Stimulated activated CD4-positive, alpha-beta T cell treated with anti-CD3 and anti-CD28 coated beads, Interleukin-15, amount 100 ng/mL, for 24 hours (primary cell): ENCODE results near the gene SRCIN1.
A peak's percentile ranks its signal among the peaks of the same experiment; 100 is the strongest.
"Not testable (repeated sequence)": the region's sequence is repeated elsewhere in the genome, so short reads cannot be mapped to it uniquely, and the experiment has no call there.

ENCODE experiments used
- DNase-seq: peaks from one replicate; pipeline ENCODE4 v3.0.0-alpha.2; 2020

SRCIN1 gene, protein sequence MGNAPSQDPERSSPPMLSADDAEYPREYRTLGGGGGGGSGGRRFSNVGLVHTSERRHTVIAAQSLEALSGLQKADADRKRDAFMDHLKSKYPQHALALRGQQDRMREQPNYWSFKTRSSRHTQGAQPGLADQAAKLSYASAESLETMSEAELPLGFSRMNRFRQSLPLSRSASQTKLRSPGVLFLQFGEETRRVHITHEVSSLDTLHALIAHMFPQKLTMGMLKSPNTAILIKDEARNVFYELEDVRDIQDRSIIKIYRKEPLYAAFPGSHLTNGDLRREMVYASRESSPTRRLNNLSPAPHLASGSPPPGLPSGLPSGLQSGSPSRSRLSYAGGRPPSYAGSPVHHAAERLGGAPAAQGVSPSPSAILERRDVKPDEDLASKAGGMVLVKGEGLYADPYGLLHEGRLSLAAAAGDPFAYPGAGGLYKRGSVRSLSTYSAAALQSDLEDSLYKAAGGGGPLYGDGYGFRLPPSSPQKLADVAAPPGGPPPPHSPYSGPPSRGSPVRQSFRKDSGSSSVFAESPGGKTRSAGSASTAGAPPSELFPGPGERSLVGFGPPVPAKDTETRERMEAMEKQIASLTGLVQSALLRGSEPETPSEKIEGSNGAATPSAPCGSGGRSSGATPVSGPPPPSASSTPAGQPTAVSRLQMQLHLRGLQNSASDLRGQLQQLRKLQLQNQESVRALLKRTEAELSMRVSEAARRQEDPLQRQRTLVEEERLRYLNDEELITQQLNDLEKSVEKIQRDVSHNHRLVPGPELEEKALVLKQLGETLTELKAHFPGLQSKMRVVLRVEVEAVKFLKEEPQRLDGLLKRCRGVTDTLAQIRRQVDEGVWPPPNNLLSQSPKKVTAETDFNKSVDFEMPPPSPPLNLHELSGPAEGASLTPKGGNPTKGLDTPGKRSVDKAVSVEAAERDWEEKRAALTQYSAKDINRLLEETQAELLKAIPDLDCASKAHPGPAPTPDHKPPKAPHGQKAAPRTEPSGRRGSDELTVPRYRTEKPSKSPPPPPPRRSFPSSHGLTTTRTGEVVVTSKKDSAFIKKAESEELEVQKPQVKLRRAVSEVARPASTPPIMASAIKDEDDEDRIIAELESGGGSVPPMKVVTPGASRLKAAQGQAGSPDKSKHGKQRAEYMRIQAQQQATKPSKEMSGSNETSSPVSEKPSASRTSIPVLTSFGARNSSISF

DNA sequence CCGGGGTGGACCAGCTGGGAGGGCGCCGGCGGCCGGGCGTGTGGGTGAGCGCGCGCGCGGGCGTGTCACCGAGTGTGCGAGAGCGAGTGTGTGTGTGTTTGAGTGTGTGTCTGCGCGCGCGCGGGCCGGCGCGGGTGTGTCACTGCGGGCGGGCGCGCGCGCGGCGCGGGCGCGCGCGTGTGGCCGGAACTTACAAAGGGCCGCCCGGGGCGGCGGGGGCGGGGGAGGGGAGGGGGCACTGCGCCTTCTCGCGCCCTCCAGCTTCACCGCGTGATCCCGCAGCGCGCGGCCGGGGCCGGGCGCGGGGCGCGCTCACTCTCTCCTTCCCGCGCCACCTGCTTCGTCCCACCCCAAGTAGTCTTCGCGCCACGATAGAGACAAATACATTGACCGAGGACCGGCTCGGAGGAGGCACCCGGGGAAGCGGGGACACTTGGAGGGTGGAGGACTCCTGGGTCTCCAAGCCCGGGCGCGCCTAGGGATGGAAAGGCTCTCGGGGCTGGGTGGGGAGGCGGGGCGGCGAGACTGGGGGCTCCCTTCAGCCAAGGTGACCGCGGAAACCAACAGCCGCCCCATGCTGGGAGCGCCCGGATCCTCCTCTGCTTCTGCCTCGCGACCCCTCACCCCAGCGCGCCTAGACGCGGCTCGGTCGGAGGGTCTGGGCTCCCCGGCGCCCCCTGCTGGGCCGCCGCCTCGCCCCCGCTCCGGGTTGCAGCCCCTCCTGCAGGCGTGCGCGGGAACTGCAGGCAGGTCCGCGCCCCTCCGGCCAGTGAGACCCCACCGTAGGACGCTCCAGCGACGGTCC is at the start of gene SRCIN1:
TSS of gene SRCIN1 (minus strand) at position 112 of the 805 bp plus-strand sequence. CDS start 247 bp downstream, outside the sequence.
- DNase-seq = peak; percentile 72

DNA sequence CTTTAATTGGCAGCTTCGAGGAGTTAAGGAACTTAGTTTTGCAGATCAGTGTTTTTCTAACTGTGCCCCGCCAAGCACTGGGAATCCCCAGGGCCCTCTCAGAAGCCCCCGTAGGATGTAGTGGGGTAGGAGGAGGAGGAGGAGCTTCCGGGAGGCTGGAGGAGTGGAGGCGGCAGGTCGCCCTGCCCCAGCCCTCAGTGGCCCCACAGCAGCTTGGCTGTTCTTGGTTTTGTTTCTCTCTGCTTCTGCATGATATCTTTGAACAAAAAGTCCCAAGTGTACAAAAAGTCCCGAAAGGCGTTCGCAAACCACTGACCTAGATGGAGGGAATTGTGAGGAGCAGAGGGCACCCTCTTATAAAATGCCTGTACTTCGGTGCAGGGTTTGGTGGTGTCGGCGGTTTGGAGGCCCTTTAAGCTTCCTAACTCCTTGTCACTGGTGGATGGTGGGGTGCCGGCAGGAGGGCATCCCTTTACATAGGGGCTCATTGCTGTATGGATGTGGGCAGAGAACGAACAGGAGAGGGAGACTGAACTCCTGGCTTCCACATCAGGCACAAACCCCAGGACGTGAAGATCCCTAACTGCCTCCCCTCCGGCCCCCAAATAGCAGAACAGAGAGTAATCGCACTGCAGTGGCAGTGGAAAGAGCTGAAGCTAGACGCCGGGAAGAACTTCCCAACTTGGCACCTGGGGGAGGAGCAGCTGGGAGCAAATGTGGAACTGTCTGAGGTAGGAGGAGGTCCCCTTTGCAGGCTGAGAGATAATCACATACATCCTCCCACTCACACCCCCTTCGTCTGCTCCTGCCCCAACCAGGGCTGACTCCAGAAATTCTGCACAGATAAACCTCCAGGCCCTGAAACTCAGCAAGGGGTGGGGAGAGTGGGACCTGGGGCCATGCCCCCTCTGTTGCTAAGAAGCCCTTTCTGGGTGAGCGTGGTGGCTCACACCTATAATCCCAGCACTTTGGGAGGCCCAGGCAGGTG is 49.0 kb upstream of the SRCIN1 start:
- DNase-seq = no peak

DNA sequence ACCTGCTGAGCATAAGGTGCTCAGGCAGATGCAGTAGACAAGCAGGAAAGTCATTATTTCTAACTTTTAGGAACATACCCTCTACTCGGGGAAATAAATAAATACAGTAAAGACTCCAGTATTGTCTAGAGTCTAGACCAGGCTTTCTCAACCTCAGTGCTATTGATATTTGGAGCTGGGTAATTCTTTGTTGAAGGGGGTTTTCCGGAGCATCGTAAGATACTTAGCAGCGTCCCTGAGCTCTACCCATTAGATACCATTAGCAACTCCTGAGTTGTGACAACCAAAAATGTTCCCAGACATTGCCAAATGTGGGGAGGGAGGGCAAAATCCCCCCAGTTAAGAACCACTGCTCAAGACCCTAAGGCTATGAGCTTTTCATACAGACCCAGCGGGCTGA is 47.9 kb upstream of the SRCIN1 start:
- DNase-seq = no peak

DNA sequence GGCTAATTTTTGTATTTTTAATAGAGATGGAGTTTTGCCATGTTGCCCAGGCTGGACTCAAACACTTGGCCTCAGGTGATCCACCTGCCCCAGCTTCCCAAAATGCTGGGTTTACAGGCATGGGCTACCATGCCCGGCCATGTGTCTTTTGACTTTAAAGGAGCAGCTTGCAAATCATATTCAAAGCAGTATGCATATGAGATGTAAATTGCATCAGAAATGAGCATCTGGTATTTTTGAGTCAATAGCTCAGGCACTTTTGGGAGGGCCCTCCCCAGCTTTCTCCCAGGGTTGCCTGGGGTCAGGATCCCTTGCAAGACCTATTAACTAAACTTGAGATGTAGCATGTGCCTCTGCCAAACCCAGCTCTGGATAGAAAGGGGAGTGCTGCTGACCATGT is 47.5 kb upstream of the SRCIN1 start:
- DNase-seq = no peak

DNA sequence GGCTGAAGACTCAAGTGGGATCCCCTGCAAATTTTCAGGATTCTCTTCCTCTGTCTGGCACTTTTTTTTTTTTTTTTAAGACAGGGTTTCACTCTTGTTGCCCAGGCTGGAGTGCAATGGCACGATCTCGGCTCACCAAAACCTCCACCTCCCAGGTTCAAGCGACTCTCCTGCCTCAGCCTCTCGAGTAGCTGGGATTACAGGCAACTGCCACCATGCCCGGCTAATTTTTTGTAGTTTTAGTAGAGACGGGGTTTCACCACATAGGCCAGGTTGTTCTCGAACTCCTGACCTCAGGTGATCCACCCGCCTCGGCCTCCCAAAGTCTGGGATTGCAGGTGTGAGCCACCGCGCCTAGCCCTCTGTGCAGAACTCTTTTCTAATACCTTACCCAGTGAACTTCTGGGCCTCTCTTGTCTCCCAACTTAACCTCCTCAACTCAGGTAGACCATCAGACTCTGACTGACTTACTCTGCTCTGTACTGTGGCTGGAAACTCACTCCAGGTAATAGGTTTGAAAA is 45.0 kb upstream of the SRCIN1 start:
- not testable (repeated sequence) for DNase-seq

DNA sequence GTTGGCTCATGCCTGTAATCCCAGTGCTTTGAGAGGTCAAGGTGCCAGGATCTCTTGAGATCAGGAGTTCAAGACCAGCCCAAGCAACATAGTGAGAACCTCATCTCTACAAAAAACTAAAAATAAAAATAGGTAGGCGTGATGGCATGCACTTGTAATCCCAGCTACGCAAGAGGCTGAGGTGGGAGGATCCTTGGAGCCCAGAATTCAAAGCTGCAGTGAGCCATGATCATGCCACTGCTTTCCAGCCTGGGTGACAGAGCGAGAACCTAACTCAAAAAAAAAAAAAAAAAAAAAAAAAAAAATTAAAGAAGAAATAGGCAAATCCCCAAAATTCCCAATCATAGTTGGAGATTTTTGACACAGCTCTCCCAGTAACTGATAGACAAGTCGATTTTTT is 32.2 kb upstream of the SRCIN1 start:
- no peak for DNase-seq

DNA sequence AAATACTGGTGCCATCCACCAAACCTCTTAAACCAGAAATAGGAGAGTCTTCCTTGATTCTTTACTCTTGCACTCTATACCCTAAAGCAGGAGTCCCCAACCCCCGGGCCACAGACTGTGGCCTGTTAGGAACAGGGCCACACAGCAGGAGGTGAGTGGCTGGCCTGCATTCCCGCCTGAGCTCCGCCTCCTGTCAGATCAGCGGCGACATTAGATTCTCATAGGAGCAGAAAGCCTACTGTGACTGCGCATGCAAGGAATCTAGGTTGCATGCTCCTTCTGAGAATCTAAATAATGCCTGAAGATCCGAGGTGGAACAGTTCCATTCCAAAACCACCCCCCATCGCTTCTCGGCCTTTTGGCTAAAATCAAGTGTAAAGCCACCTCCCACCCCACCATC is 30.3 kb upstream of the SRCIN1 start:
- no peak for DNase-seq

DNA sequence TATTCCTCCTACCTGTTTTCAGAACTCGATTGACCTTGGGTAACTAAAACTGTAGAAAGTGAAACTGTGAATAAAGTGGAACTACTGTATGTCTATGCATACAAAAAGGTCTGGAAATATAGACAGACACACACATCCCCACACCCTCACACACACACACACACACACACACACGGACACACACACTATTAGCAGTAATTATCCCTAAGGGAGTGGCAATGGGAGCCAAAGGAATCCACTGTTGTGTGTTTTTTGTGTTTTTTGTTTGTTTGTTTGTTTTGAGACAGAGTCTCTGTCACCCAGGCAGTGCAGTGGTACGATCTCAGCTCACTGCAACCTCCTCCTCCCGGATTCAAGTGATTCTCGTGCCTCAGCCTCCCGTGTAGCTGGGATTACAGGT is 26.6 kb upstream of the SRCIN1 start:
- DNase-seq = no peak

DNA sequence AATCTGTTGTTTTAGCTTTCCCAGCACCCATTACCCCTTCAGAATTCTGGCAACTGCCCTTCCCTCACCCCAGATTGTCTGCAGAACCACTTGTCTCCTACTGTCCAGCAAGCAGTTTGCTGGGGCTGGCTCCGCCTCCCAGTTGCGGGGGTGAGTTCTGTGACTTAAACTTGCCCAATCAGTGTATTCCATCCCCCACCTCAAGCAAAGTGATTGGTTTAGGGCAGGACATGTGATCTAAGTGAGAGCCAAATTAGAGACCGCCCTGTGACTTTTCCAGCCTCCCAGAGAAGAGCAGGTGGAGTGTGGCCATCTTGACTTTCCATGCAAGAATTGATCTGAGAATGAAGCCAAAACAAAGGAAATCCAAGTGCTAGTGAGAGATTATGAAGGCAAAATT is 22.7 kb upstream of the SRCIN1 start:
- no peak for DNase-seq

DNA sequence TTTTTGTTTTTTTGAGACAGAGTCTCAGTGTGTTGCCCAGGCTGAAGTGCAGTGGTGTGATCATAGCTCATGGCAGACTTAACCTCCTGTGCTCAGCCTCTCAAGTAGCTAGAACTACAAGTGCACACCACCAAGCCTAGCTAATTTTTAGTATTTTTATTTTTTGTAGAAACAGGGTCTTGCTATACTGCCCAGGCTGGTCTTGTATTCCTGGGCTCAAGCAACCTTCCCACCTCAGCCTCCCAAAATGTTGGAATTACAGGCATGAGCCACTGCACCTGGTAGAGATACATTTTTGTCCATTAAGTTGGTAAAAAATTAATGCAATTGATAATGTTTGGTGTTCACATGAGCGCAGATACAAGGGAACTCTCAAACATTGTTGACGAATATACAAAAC is 22.2 kb upstream of the SRCIN1 start:
- no peak for DNase-seq

DNA sequence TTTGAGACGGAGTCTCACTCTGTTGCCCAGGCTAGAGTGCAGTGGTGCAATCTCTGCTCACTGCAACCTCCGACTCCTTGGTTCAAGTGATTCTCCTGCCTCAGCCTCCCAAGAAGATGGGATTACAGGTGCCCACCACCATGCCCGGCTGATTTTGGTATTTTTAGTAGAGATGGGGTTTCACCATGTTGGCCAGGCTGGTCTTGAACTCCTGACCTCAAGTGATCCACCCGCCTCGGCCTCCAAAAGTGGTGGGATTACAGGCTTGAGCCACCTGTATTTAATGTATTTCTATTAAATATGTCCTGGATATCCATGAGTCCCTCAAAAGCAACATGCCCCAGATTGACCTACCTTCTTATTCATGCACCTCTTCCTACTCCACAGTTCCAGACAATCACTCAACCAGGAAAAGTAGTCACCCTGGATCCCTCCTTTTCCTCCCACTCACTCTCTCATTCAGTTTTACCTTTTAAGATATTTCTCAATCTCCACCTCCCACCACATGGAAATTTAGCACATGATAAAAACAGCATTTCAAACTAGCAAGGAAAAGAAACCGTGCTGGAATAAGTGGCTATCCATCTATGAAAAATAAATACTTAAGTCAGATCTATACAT is 21.0 kb upstream of the SRCIN1 start:
- not testable (repeated sequence) for DNase-seq

DNA sequence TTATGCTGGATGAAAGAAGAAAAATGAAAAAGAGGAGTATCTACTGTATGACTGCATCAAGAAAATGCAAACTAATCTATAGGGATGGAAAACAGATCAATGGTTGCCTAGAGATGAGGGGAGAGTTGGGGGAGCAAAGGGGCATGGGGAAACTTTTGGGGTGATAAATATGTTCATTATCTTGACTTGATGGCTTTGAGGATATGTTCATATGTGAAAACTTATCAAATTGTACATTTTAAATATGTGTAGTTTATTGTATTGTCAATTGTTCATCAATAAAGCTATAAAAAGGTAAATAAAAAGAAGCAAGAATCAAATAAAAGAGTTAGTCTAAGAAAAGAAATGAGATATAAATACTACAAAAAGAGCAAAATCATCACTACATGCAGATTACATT is 19.7 kb upstream of the SRCIN1 start:
- DNase-seq = no peak

DNA sequence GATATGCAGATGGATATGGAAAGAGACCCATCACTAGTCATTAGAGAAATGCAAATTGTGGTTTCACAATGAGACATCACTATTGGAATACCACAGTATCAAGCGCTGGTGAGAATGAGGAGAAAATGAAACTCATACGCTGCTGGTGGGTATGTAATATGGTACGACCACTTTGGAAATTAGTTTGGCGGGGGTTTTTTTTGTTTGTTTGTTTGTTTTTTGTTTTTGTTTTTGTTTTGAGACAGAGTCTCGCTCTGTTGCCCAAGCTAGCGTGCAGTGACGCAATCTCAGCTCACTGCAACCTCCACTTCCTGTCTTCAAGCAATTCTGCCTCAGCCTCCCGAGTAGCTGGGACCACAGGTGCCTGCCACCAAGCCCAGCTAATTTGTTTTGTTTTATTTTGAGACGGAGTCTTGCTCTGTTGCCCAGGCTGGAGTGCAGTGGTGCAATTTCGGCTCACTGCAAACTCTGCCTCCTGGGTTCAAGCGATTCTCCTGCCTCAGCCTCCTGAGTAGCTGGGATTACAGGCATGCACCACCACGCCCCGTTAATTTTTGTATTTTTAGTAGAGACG is 19.1 kb upstream of the SRCIN1 start:
- not testable (repeated sequence) for DNase-seq

DNA sequence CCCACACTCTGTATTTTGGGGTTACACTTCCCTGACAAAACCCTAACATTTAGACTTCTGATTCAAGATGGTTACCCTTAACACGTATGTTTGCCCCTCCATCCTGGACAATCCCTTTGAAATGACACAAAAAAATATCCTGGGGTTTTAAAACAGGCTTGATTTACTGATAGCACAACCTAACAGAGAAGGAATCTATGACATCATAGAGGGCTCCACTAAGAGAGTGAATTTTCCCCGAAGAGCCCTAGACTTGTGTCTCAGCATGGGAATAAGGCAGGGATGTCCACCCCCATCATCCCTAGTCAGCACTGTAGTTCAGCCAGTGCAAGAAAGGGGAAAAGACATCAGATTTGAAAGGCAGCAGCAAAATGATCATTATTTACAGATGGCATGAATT is 15.8 kb upstream of the SRCIN1 start:
- no peak for DNase-seq

DNA sequence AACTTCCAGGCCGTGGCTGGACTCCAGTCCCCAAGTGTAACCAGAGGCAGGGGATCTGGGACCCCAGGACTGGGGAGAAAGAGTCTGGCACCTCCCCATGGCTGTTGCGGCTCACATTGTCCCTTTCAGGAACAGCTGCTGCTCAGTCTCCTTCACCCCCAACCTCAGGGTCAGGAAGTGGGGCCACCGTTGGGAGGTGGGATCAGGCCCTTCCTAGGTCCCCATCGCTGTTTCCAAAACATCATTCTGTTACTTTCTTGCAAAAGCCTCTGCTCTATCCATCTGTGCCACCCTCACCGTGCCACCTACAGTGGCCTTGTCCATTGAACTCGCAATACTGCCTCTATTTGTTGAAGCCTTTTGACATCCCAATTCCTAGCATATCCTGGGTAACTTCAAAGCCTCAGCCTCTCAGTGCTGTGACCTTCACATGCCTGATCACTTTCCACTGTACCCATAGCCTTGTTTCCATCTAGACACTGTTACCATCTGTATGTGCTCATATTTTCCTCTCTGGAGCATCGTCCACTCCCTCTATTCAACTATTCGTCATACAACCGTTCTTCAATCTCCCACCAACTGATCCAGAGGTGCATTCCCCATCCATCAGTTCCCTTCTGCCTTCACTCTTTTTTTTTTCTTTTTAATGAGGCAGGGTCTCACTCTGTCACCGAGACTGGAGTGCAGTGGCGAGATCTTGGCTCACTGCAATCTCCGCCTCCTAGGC is 15.0 kb upstream of the SRCIN1 start:
- DNase-seq = no peak

DNA sequence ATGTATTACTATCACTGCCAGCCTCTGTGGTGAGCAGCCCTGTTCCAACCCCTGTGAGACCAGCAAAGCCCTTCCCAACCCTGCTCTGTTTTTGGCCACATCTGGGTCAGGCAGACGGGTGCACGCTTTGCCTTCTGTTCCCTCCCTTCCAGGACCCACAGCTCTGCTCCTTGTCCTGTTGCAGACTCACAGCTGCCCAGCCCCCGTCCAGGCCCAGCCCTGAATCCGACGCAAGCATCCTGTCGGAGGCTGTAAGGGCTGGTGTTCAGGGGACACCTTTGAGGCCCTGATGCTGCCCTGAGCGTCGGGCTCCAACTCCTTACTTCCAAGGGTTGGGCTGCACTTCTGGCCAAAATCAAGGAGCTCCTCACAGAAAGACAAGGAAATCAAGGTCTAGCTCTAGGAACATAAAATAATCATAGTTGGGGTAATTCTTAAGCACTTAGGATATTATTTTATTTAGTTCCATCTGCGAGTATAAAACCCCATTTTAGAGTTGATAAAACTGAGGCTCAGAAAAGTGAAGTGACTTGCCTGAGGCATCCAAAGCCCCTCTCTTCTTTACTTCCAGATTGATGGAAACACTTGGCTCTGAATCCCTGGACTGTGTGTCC is 14.3 kb upstream of the SRCIN1 start:
- no peak for DNase-seq

DNA sequence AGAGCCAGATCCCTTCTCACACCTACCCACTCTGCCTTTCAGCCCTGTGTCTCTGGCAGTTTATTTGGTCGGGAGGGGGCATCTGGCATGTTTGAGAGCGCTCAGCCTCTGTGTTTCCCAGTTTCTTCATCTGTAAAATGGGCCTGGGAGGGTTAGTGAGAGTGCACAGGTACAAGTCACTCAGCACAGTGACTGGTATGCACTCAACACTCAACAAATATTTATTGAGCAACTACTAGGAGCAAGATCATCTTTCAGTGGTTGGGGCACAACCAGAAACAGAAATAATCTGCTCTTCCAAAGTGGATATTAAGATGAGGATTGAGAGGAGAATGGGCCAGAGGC is 13.7 kb upstream of the SRCIN1 start:
- no peak for DNase-seq

DNA sequence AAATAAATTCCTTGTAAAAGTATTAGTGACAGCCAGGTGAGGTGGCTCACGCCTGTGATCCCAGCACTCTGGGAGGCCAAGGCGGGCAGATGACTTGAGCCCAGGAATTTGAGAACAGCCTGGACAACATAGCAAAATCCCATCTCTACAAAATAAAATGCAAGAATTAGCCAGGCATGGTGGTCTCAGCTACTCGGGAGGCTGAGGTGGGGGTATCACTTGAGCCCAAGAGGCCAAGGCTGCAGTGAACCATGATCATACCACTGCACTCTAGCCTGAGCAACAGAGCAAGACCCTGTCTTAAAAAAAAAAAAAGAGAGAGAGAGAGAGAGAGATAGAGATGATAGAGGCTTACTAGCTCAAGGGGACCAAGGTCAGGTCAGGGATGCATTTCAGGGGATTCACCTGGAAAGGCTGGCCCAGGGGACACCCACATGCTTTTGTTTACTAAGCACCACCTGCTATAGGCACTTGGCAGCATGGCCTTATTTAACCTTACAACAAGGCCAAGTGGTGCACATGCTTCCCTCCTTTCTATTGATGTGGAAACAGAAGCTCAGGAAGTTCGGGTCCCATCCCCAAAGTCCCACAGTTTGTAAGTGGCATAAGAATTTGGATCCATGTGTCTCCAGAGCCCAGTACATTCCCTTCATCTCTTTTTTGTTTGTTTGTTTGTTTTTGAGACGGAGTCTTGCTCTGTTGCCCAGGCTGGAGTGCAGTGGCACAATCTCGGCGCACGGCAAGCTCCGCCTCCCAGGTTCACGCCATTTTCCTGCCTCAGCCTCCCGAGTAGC is 12.4 kb upstream of the SRCIN1 start:
- no peak for DNase-seq
